HEK293 (cell line): ENCODE measurements around the gene ETV3.

Experiments
- CTCF ChIA-PET: fragments of 350-600 bp; formaldehyde crosslinking; extraction: SDS; loops from one replicate; lab custom pipeline; 2021; ENCODE audit warnings: antibody characterized with exemption; lab: Yijun Ruan, JAX
- POLR2A ChIA-PET: fragments of 300-600 bp; formaldehyde crosslinking; extraction: SDS; loops from one replicate; lab custom pipeline; 2020; ENCODE audit warnings: antibody characterized with exemption, inconsistent platforms; lab: Yijun Ruan, JAX
- H3K27ac ChIP-seq: fragments of 200-500 bp; sonication (Bioruptor generic); 2 replicates; pipeline ENCODE4 v1.5.1; 2014; ENCODE audit warnings: low read depth, low read length, control low read depth, inconsistent platforms; ENCODE audit errors: extremely low read depth
- H3K36me3 ChIP-seq, 2 experiments: fragments of 200-500 bp in 1 of 2; sonication (Bioruptor generic) in 1 of 2; 1 replicate in 1 of 2; 2 replicates in 1 of 2; pipeline ENCODE4 v1.5.1; 2014 to 2017; ENCODE audit warnings: inconsistent platforms in 2 of 2, low read length in 2 of 2; ENCODE audit not compliant: control insufficient read depth in 2 of 2, insufficient read depth in 1 of 2
- H3K4me1 ChIP-seq: fragments of 200-500 bp; sonication (Bioruptor generic); 2 replicates; pipeline ENCODE4 v1.5.1; 2014; ENCODE audit warnings: mild to moderate bottlenecking, low read length, inconsistent platforms; ENCODE audit not compliant: control insufficient read depth, insufficient read depth
- H3K4me3 ChIP-seq: 2 replicates; pipeline ENCODE4 v1.5.1; 2011; ENCODE audit warnings: low read depth, mild to moderate bottlenecking, control low read depth, low read length, moderate library complexity
- H3K9me3 ChIP-seq: fragments of 200-500 bp; sonication (Bioruptor generic); 2 replicates; pipeline ENCODE4 v1.5.1; 2014; ENCODE audit warnings: low read depth, low read length, inconsistent platforms; ENCODE audit not compliant: control insufficient read depth, insufficient read depth
- CTCF ChIP-seq: fragments of 450-650 bp; formaldehyde crosslinking; IDR thresholded peaks from 2 replicates; pipeline ENCODE4 v1.5.1; 2016; ENCODE audit warnings: missing biosample characterization, missing genetic modification characterization
- GFI1B ChIP-seq: fragments of 450-650 bp; formaldehyde crosslinking; IDR thresholded peaks from 2 replicates; pipeline ENCODE4 v1.5.1; 2016; ENCODE audit warnings: missing biosample characterization, missing genetic modification characterization
- GLI4 ChIP-seq: fragments of 450-650 bp; formaldehyde crosslinking; IDR thresholded peaks from 2 replicates; pipeline ENCODE4 v1.5.1; 2016; ENCODE audit warnings: missing biosample characterization, missing genetic modification characterization
- GLIS2 ChIP-seq: fragments of 450-650 bp; formaldehyde crosslinking; IDR thresholded peaks from 2 replicates; pipeline ENCODE4 v1.5.1; 2016; ENCODE audit warnings: missing biosample characterization, missing genetic modification characterization
- HOXA7 ChIP-seq: sonication (generic); formaldehyde crosslinking; IDR thresholded peaks from 2 replicates; pipeline ENCODE4 v1.8.1; 2022; ENCODE audit warnings: missing genetic modification reagents, borderline replicate concordance
- MEIS1 ChIP-seq: sonication (generic); formaldehyde crosslinking; IDR thresholded peaks from 2 replicates; pipeline ENCODE4 v1.8.1; 2022; ENCODE audit warnings: missing genetic modification reagents, mild to moderate bottlenecking, borderline replicate concordance
- PATZ1 ChIP-seq: fragments of 450-650 bp; formaldehyde crosslinking; IDR thresholded peaks from 2 replicates; pipeline ENCODE4 v1.5.1; 2016; ENCODE audit warnings: missing biosample characterization, missing genetic modification characterization
- ZBTB11 ChIP-seq: fragments of 450-650 bp; formaldehyde crosslinking; conservative IDR thresholded peaks from 2 replicates; pipeline ENCODE4 v1.5.1; 2016; ENCODE audit warnings: low read depth, missing biosample characterization, missing genetic modification characterization
- ZBTB17 ChIP-seq: fragments of 450-650 bp; formaldehyde crosslinking; IDR thresholded peaks from 2 replicates; pipeline ENCODE4 v1.5.1; 2016; ENCODE audit warnings: missing biosample characterization, missing genetic modification characterization
- ZEB2 ChIP-seq: fragments of 450-650 bp; formaldehyde crosslinking; IDR thresholded peaks from 2 replicates; pipeline ENCODE4 v1.5.1; 2016; ENCODE audit warnings: missing biosample characterization, missing genetic modification characterization
- ZFP69B ChIP-seq: fragments of 450-650 bp; formaldehyde crosslinking; IDR thresholded peaks from 2 replicates; pipeline ENCODE4 v1.5.1; 2016; ENCODE audit warnings: missing biosample characterization, missing genetic modification characterization
- ZNF155 ChIP-seq: fragments of 450-650 bp; formaldehyde crosslinking; IDR thresholded peaks from 2 replicates; pipeline ENCODE4 v1.5.1; 2016; ENCODE audit warnings: missing biosample characterization, missing genetic modification characterization
- ZNF2 ChIP-seq: fragments of 450-650 bp; formaldehyde crosslinking; IDR thresholded peaks from 2 replicates; pipeline ENCODE4 v1.5.1; 2016; ENCODE audit warnings: missing biosample characterization, missing genetic modification characterization
- ZNF335 ChIP-seq: fragments of 450-650 bp; formaldehyde crosslinking; conservative IDR thresholded peaks from 2 replicates; pipeline ENCODE4 v1.5.1; 2016; ENCODE audit warnings: missing biosample characterization, missing genetic modification characterization
- ZNF350 ChIP-seq: fragments of 450-650 bp; formaldehyde crosslinking; IDR thresholded peaks from 2 replicates; pipeline ENCODE4 v1.5.0; 2017; ENCODE audit warnings: missing biosample characterization, mild to moderate bottlenecking, missing genetic modification characterization
- ZNF488 ChIP-seq: fragments of 450-650 bp; formaldehyde crosslinking; IDR thresholded peaks from 2 replicates; pipeline ENCODE4 v1.5.1; 2016; ENCODE audit warnings: missing biosample characterization, missing genetic modification characterization
- ZNF514 ChIP-seq: fragments of 450-650 bp; formaldehyde crosslinking; IDR thresholded peaks from 2 replicates; pipeline ENCODE4 v1.5.1; 2016; ENCODE audit warnings: missing biosample characterization, missing genetic modification characterization
- ZNF558 ChIP-seq: fragments of 450-650 bp; formaldehyde crosslinking; IDR thresholded peaks from 2 replicates; pipeline ENCODE4 v1.5.1; 2016; ENCODE audit warnings: missing biosample characterization, missing genetic modification characterization
- ZNF626 ChIP-seq: fragments of 450-650 bp; sonication (Bioruptor Pico); formaldehyde crosslinking; IDR thresholded peaks from 2 replicates; pipeline ENCODE4 v1.5.1; 2018; ENCODE audit warnings: missing biosample characterization, missing genetic modification characterization, inconsistent platforms
- ZNF654 ChIP-seq: fragments of 450-650 bp; formaldehyde crosslinking; IDR thresholded peaks from 2 replicates; pipeline ENCODE4 v1.5.1; 2016; ENCODE audit warnings: low read depth, missing biosample characterization, missing genetic modification characterization
- ZNF660 ChIP-seq: fragments of 450-650 bp; IDR thresholded peaks from 2 replicates; pipeline ENCODE4 v1.5.1; 2018; ENCODE audit warnings: missing biosample characterization, mild to moderate bottlenecking, missing genetic modification characterization
- TF ChIP-seq, protein P1 (sequence below): fragments of 450-650 bp; formaldehyde crosslinking; IDR thresholded peaks from 2 replicates; pipeline ENCODE4 v1.5.1; 2016; ENCODE audit warnings: missing biosample characterization, missing genetic modification characterization
- TF ChIP-seq, protein P2 (sequence below): fragments of 450-650 bp; formaldehyde crosslinking; IDR thresholded peaks from 2 replicates; pipeline ENCODE4 v1.5.1; 2016; ENCODE audit warnings: missing biosample characterization, missing genetic modification characterization, borderline replicate concordance

ETV3 gene

DNA sequence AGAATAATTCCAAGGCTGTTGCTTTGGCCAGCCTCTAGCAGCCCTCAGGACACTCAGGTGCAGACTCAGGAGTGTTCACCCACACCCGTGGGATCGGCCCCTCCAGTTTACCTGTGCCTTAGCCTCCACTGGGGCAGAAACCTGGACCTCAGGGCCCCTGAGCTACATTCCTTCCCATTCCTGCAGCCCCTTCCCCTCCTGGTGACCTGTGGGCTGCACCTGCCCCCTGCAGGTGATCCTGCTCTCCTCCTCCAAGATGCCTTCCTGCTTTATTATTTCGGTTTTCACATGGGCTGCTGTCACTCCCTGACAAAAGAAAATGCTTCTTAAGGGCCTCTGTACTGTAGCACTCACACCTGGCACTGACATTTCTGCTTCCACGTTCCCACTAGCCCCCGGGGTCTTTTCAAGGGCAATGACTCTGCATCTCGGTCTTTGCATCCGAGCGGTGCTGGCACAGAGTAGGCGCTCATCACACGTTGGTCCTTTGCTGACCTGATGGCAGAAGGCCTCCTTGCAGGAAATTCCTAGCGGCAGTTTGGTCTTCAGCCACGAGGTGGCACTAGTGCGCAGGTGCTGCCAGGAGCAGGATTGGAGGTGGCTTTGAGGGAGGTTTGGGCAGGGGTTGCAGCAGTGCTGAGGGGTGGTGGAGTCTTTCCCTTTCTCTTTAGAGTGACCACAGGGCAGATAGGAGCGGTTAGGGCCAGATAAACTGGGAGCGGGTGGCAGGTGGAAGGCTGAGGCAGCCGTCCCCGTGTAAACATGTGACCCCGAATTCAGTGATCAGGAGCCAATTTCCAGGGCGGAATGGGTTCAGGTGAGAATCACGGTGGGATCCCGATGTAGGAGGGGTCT lies 25.3 kb upstream of the ETV3 start:
- H3K4me1 ChIP-seq: no peaks in the 10 kb centered on the region
- no peak overlapping the region for H3K4me3 ChIP-seq
- TF ChIP-seq GLIS2 (tag by site-specific recombination) (peak; percentile 80), ZNF514 (no peak), ZNF626 (tag by site-specific recombination) (no peak), HOXA7 (no peak), ZNF335 (tag by site-specific recombination) (peak; percentile 44; the same call in 1 of the 2 replicates), PATZ1 (tag by site-specific recombination) (peak; percentile 22; the same call in 1 of the 2 replicates), ZNF654 (tag by site-specific recombination) (peak; percentile 63), ZNF2 (tag by site-specific recombination) (0 out of 2 replicates have a peak, but pooled peaks have one; percentile 49), GFI1B (no peak), CTCF (tag by site-specific recombination) (peak; percentile 82), ZEB2 (no peak), MEIS1 (no peak), ZBTB17 (tag by site-specific recombination) (peak; percentile 64)
- TF ChIP-seq, protein P1, sequence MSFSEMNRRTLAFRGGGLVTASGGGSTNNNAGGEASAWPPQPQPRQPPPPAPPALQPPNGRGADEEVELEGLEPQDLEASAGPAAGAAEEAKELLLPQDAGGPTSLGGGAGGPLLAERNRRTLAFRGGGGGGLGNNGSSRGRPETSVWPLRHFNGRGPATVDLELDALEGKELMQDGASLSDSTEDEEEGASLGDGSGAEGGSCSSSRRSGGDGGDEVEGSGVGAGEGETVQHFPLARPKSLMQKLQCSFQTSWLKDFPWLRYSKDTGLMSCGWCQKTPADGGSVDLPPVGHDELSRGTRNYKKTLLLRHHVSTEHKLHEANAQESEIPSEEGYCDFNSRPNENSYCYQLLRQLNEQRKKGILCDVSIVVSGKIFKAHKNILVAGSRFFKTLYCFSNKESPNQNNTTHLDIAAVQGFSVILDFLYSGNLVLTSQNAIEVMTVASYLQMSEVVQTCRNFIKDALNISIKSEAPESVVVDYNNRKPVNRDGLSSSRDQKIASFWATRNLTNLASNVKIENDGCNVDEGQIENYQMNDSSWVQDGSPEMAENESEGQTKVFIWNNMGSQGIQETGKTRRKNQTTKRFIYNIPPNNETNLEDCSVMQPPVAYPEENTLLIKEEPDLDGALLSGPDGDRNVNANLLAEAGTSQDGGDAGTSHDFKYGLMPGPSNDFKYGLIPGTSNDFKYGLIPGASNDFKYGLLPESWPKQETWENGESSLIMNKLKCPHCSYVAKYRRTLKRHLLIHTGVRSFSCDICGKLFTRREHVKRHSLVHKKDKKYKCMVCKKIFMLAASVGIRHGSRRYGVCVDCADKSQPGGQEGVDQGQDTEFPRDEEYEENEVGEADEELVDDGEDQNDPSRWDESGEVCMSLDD: peak; percentile 75
- ChIA-PET CTCF (interaction anchor here (0.6 to 1.6 kb wide), 10 partner anchors 13 to 347 kb away, joined by 3 to 9 read pairs (median 3); no protein-coding TSS in a partner anchor), POLR2A (no interaction called here)
- no peaks in the 10 kb centered on the region for H3K36me3 ChIP-seq
- no peak overlapping the region for H3K27ac ChIP-seq
- H3K9me3 ChIP-seq: no peaks in the 10 kb centered on the region

DNA sequence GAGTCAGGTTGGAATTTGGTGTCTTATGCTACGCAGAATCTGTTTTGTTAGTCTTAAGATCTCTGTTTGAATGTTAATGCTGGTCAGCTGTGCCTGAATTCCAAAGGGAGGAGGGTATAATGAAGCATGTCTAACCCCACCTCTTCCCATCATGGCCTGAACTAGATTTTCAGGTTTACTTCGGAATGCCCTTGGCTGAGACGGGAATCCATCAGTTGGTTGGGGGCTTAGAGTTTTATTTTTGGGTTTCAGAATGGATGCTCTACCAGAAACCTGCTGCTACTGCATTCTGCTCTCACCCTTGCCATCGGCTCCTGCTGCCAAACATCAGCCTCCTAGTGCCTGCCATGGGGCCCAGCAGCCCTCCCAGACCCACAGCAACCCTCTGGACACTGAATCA lies 24.1 kb upstream of the ETV3 start:
- Histone ChIP-seq H3K27ac (no peak overlapping the region), H3K36me3 (no peaks in the 10 kb centered on the region), H3K4me3 (no peak overlapping the region), H3K9me3 (no peaks in the 10 kb centered on the region), H3K4me1 (no peaks in the 10 kb centered on the region)
- ChIA-PET POLR2A (no interaction called here), CTCF (interaction anchor here (1.2 to 1.6 kb wide), 4 partner anchors 15 to 77 kb away, joined by 4 to 9 read pairs (median 6); no protein-coding TSS in a partner anchor)
- TF ChIP-seq ZFP69B (tag by site-specific recombination) (no peak), GLI4 (tag by site-specific recombination) (no peak), ZNF660 (tag by site-specific recombination) (no peak), ZBTB11 (tag by site-specific recombination) (no peak), ZNF488 (tag by site-specific recombination) (no peak), ZNF350 (tag by site-specific recombination) (no peak), ZNF155 (tag by site-specific recombination) (no peak), ZNF558 (no peak)
- TF ChIP-seq, protein P2, sequence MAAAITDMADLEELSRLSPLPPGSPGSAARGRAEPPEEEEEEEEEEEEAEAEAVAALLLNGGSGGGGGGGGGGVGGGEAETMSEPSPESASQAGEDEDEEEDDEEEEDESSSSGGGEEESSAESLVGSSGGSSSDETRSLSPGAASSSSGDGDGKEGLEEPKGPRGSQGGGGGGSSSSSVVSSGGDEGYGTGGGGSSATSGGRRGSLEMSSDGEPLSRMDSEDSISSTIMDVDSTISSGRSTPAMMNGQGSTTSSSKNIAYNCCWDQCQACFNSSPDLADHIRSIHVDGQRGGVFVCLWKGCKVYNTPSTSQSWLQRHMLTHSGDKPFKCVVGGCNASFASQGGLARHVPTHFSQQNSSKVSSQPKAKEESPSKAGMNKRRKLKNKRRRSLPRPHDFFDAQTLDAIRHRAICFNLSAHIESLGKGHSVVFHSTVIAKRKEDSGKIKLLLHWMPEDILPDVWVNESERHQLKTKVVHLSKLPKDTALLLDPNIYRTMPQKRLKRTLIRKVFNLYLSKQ (tag by site-specific recombination): no peak
